ENCODE results near the gene HOXA2. TPM values are rescaled to one million over a fixed set of nuclear protein-coding genes. Genes with fewer than 3 reads are reported as not detected.

HOXA2 gene
- total and polyA plus RNA-seq, 2 of the 8 experiments (the other 6 are each of a cell fraction or from before 2014, with no cell fraction given) = not detected

- TF ChIP-seq ATF3 (IDR thresholded peaks at IDR 0.05; ENCODE audit: insufficient read depth, low read depth, low read length) (no peak), SP4 (IDR thresholded peaks at IDR 0.05; ENCODE audit: low read length) (no peak), FOSL1 (IDR thresholded peaks at IDR 0.05; ENCODE audit: insufficient read depth, low read depth, low read length) (no peak), RNF2 (IDR thresholded peaks at IDR 0.05; ENCODE audit: borderline replicate concordance, low read depth, low read length, missing control alignments, poor library complexity, severe bottlenecking) (peak; percentile 61), EGR1 (IDR thresholded peaks at IDR 0.05; ENCODE audit: borderline replicate concordance, low read depth, low read length) (no peak), CBX8 (IDR thresholded peaks at IDR 0.05; ENCODE audit: borderline replicate concordance, low read depth, low read length) (no peak), TCF12 (IDR thresholded peaks at IDR 0.05; ENCODE audit: low read depth, low read length) (no peak), CTCF (IDR thresholded peaks at IDR 0.05; ENCODE audit: control extremely low read depth in 1 of 3, insufficient read depth in 1 of 3, low read depth in 1 of 3, low read length in 3 of 3) (no peak), USF2 (IDR thresholded peaks at IDR 0.05; ENCODE audit: low read length) (no peak), GTF2F1 (IDR thresholded peaks at IDR 0.05; ENCODE audit: borderline replicate concordance, low read depth, low read length) (no peak), RFX5 (IDR thresholded peaks at IDR 0.05; ENCODE audit: borderline replicate concordance, low read depth, low read length) (no peak), POU5F1 (IDR thresholded peaks at IDR 0.05; ENCODE audit: low read depth, low read length) (peak; percentile 32; the same call in 1 of the 2 replicates), CEBPB (IDR thresholded peaks at IDR 0.05; ENCODE audit: low read depth, low read length) (no peak), NRF1 (IDR thresholded peaks at IDR 0.05; ENCODE audit: low read depth, low read length) (no peak), HDAC2 (IDR thresholded peaks at IDR 0.05; ENCODE audit: borderline replicate concordance in 1 of 2, low read depth in 2 of 2, low read length in 2 of 2) (0 out of 4 replicates have a peak, but pooled peaks of 1 of the 2 experiments have one; percentile 10)
These were observed 10.3 kb downstream of the HOXA2 start (continued) for GRCh38 chr7:27091941-27092818.
